ENCODE results near the gene MARK1.

Gene MARK1

DNA sequence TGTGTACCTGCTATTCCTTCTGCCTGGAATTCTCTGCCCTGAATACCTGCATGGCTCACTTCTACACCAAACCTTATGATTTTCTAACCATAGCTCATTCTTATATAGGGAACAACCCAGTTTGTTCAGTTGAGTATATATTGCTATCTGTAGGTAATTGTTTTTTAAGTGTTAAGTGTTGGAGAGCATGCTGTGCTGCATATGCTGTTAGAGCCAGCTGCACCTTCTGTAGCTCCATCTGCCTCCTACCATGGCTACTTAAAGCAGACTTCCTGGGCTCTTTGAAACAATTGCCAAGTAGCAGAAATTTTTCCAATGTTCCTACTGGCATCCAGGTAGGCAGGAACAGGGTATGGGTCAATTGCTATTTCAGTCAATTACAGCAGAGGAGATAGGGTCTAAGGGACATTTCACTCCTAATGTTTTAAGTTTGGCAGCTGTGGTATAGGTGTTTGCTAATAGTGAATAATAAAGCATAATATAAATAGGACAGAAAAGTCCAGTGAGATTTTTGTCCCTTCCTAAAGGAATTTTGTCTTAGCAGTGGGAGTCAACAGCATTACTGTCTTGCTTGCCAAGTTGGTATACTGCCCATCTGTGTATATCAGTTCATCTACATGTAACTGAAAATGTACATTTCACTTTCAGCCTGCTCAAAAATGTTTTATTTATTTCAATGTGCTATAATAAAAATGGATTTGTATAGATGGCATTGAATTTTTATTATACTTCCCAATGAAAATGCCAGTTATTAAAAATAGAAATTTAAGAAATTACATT, 128.2 kb downstream of the MARK1 start:
- TF ChIP-seq, protein P1, sequence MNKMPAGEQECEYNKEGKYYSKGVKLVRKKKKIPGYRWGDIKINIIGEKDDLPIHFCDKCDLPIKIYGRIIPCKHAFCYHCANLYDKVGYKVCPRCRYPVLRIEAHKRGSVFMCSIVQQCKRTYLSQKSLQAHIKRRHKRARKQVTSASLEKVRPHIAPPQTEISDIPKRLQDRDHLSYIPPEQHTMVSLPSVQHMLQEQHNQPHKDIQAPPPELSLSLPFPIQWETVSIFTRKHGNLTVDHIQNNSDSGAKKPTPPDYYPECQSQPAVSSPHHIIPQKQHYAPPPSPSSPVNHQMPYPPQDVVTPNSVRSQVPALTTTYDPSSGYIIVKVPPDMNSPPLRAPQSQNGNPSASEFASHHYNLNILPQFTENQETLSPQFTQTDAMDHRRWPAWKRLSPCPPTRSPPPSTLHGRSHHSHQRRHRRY (tag by site-specific recombination; IDR thresholded peaks at IDR 0.05) = no peak
- no peak for TF ChIP-seq ZNF600 (tag by site-specific recombination; IDR thresholded peaks at IDR 0.05)
- no peak for TF ChIP-seq SCRT1 (tag by site-specific recombination; IDR thresholded peaks at IDR 0.05; ENCODE audit: borderline replicate concordance)
- TF ChIP-seq ZNF555 (tag by site-specific recombination; conservative IDR thresholded peaks at IDR 0.05) = no peak
- TF ChIP-seq, protein P2, sequence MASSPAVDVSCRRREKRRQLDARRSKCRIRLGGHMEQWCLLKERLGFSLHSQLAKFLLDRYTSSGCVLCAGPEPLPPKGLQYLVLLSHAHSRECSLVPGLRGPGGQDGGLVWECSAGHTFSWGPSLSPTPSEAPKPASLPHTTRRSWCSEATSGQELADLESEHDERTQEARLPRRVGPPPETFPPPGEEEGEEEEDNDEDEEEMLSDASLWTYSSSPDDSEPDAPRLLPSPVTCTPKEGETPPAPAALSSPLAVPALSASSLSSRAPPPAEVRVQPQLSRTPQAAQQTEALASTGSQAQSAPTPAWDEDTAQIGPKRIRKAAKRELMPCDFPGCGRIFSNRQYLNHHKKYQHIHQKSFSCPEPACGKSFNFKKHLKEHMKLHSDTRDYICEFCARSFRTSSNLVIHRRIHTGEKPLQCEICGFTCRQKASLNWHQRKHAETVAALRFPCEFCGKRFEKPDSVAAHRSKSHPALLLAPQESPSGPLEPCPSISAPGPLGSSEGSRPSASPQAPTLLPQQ (tag by site-specific recombination; IDR thresholded peaks at IDR 0.05) = no peak
- TF ChIP-seq, protein P3, sequence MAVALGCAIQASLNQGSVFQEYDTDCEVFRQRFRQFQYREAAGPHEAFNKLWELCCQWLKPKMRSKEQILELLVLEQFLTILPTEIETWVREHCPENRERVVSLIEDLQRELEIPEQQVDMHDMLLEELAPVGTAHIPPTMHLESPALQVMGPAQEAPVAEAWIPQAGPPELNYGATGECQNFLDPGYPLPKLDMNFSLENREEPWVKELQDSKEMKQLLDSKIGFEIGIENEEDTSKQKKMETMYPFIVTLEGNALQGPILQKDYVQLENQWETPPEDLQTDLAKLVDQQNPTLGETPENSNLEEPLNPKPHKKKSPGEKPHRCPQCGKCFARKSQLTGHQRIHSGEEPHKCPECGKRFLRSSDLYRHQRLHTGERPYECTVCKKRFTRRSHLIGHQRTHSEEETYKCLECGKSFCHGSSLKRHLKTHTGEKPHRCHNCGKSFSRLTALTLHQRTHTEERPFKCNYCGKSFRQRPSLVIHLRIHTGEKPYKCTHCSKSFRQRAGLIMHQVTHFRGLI (tag by site-specific recombination; IDR thresholded peaks at IDR 0.05) = no peak
- TF ChIP-seq ZXDB (tag by site-specific recombination; IDR thresholded peaks at IDR 0.05) = no peak
- no peak for TF ChIP-seq MEIS1 (CRISPR knock-in tag; IDR thresholded peaks at IDR 0.05; ENCODE audit: borderline replicate concordance)
- TF ChIP-seq ZNF404 (tag by site-specific recombination; IDR thresholded peaks at IDR 0.05) = no peak
- TF ChIP-seq, protein P4, sequence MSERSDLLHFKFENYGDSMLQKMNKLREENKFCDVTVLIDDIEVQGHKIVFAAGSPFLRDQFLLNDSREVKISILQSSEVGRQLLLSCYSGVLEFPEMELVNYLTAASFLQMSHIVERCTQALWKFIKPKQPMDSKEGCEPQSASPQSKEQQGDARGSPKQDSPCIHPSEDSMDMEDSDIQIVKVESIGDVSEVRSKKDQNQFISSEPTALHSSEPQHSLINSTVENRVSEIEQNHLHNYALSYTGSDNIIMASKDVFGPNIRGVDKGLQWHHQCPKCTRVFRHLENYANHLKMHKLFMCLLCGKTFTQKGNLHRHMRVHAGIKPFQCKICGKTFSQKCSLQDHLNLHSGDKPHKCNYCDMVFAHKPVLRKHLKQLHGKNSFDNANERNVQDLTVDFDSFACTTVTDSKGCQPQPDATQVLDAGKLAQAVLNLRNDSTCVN (tag by site-specific recombination; optimal IDR thresholded peaks at IDR 0.05) = no peak
- TF ChIP-seq ZNF585B (tag by site-specific recombination; IDR thresholded peaks at IDR 0.05) = no peak
- no peak for TF ChIP-seq ZNF19 (tag by site-specific recombination; IDR thresholded peaks at IDR 0.05; ENCODE audit: low read depth)
- TF ChIP-seq ZNF391 (tag by site-specific recombination; IDR thresholded peaks at IDR 0.05; ENCODE audit: borderline replicate concordance, low read depth) = no peak
- no peak for TF ChIP-seq MZF1 (tag by site-specific recombination; IDR thresholded peaks at IDR 0.05; ENCODE audit: borderline replicate concordance)
- POLR2A ChIA-PET = no interaction called here
- no peaks in the 10 kb centered on the region for H3K9me3 ChIP-seq (ENCODE audit: control insufficient read depth, insufficient read depth, low read depth, low read length)
- H3K36me3 ChIP-seq (ENCODE audit: control insufficient read depth in 2 of 2, insufficient read depth in 1 of 2, low read length in 2 of 2) = peaks cover 3 to 41% of the 10 kb centered on the region in 2 experiments; a peak in 2 of 3 replicates
- CTCF ChIA-PET = interaction anchor here (0.7 kb wide), 1 partner anchor 352 kb away, joined by 3 read pairs; no protein-coding TSS in a partner anchor
- no peak overlapping the region for H3K4me3 ChIP-seq (ENCODE audit: low read depth, low read length)
- H3K4me1 ChIP-seq (ENCODE audit: control insufficient read depth, insufficient read depth, low read length) = no peaks in the 10 kb centered on the region
- H3K27ac ChIP-seq (ENCODE audit: extremely low read depth, low read depth, low read length) = no peak overlapping the region

DNA sequence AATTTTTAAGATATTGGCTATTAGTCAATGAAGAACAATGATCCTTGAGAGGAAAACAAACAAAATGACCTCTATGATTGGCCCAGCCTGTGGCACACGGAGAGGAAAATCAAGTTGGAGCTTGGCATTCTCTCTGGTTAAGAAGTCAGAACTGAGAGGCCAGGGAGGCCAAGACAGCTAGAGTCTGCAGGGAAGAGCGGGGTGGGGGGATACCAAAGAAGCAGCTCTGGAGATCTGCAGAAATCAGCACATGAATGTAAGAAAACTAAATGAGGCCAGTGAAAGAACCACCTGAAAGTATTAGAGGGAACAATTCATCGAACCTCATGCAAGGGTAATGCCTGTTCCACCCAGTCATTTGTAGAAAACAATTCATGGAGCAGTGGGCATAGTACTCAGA, 138.4 kb downstream of the MARK1 start:
- no peaks in the 10 kb centered on the region for H3K4me1 ChIP-seq (ENCODE audit: control insufficient read depth, insufficient read depth, low read length)
- CTCF ChIA-PET = no interaction called here
- no peak overlapping the region for H3K27ac ChIP-seq (ENCODE audit: extremely low read depth, low read depth, low read length)
- no peak overlapping the region for H3K4me3 ChIP-seq (ENCODE audit: low read depth, low read length)
- POLR2A ChIA-PET = no interaction called here
- peaks cover 0 to 7% of the 10 kb centered on the region in 2 experiments; a peak in 2 of 3 replicates for H3K36me3 ChIP-seq (ENCODE audit: control insufficient read depth in 2 of 2, insufficient read depth in 1 of 2, low read length in 2 of 2)
- H3K9me3 ChIP-seq (ENCODE audit: control insufficient read depth, insufficient read depth, low read depth, low read length) = no peaks in the 10 kb centered on the region
- TF ChIP-seq ZNF155 (tag by site-specific recombination; IDR thresholded peaks at IDR 0.05) (no peak), ZNF623 (tag by site-specific recombination; IDR thresholded peaks at IDR 0.05) (no peak), KLF16 (tag by site-specific recombination; IDR thresholded peaks at IDR 0.05) (no peak), RBAK (tag by site-specific recombination; IDR thresholded peaks at IDR 0.05) (no peak), ZNF335 (tag by site-specific recombination; conservative IDR thresholded peaks at IDR 0.05) (no peak), KLF10 (tag by site-specific recombination; IDR thresholded peaks at IDR 0.05) (no peak), ZNF202 (tag by site-specific recombination; IDR thresholded peaks at IDR 0.05; ENCODE audit: borderline replicate concordance) (no peak), ZNF596 (tag by site-specific recombination; IDR thresholded peaks at IDR 0.05) (no peak)
- TF ChIP-seq, protein P5, sequence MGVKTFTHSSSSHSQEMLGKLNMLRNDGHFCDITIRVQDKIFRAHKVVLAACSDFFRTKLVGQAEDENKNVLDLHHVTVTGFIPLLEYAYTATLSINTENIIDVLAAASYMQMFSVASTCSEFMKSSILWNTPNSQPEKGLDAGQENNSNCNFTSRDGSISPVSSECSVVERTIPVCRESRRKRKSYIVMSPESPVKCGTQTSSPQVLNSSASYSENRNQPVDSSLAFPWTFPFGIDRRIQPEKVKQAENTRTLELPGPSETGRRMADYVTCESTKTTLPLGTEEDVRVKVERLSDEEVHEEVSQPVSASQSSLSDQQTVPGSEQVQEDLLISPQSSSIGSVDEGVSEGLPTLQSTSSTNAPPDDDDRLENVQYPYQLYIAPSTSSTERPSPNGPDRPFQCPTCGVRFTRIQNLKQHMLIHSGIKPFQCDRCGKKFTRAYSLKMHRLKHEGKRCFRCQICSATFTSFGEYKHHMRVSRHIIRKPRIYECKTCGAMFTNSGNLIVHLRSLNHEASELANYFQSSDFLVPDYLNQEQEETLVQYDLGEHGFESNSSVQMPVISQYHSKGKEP (tag by site-specific recombination; IDR thresholded peaks at IDR 0.05) = no peak
- TF ChIP-seq, protein P6, sequence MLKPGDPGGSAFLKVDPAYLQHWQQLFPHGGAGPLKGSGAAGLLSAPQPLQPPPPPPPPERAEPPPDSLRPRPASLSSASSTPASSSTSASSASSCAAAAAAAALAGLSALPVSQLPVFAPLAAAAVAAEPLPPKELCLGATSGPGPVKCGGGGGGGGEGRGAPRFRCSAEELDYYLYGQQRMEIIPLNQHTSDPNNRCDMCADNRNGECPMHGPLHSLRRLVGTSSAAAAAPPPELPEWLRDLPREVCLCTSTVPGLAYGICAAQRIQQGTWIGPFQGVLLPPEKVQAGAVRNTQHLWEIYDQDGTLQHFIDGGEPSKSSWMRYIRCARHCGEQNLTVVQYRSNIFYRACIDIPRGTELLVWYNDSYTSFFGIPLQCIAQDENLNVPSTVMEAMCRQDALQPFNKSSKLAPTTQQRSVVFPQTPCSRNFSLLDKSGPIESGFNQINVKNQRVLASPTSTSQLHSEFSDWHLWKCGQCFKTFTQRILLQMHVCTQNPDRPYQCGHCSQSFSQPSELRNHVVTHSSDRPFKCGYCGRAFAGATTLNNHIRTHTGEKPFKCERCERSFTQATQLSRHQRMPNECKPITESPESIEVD (tag by site-specific recombination; IDR thresholded peaks at IDR 0.05) = no peak

All from HEK293 (cell line).